ENCODE measurements around the gene TTC8. TPM values are rescaled to one million over a fixed set of nuclear protein-coding genes. Genes with fewer than 3 reads are reported as not detected.
A peak's percentile ranks its signal among the peaks of the same experiment; 100 is the strongest.

The TTC8 gene
- total RNA-seq, result 11.9 and 15.5 TPM in 2 replicates
- polyA plus RNA-seq, result 16.3 and 17.9 TPM in 2 replicates
- polyA plus RNA-seq (2011; cell fraction: cytosol; rRNA removed), result 17.5 and 18.7 TPM in 2 replicates
- 40.8 and 41.1 TPM in 2 replicates for polyA plus RNA-seq (2011; cell fraction: nucleus; rRNA removed)
- 10.3 and 14.8 TPM in 2 replicates for polyA plus RNA-seq (2012)
- polyA minus RNA-seq, result 11.0 and 21.0 TPM in 2 replicates
- polyA minus RNA-seq (2011; cell fraction: cytosol; rRNA and poly(A)+ RNA removed), result 7.1 TPM
- polyA minus RNA-seq (2011; cell fraction: nucleus; rRNA and poly(A)+ RNA removed), result 11.6 and 12.6 TPM in 2 replicates
- percentile 63 among the genes with signal in this experiment for Bru-seq, nascent RNA
- percentile 52 among the genes with signal in this experiment for BruChase-seq, experiment 1, labeled RNA remaining after a 6-hour chase
- percentile 68 among the genes with signal in this experiment for BruChase-seq, experiment 2, labeled RNA remaining after a 2-hour chase
- long read RNA-seq, full-length matches to known transcripts, result 12 of 18 reads
- long read RNA-seq, partial matches to known transcripts, result 1 of 18 reads
- long read RNA-seq, other reads (novel, unspliced or antisense), result 5 of 18 reads

DNA sequence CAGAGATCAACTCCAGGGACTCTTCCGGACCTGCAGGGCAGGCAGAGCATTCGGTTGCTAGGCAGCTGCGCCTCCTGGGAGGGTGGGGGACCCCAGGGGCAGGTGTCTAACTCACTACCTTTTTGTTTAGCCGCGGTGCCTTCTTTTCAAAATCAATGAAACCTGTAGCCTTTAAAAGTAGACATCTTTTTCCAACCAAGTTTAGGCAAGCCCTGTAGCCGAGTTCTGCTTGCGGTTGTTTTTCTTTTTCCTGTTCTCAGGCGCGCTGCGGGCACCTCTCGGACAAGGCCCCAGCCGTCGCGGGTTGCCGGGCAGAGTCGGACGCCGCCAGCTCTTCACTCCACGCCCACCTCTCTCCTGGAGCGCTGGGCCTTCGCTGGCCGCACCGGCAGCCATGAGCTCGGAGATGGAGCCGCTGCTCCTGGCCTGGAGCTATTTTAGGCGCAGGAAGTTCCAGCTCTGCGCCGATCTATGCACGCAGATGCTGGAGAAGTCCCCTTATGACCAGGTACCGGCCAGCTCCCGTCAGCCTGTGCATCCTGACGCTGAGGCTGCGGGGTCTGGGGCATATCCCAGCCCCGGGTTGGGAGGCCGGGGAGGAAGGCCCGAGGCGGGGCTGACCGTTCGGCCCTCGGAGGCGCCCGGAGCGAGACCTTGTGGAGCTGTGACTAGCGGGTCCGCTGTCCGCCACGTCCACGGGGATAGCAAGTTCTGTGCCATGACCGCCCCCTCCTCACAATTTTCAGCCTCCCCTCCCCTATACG is at the start of gene TTC8:
Gene TTC8 (plus strand): TSS at position 338 of the 764 bp plus-strand sequence. CDS start 57 bp downstream, at position 395.
- ChIA-PET POLR2A (interaction anchor here (0.9 to 1.4 kb wide), 4 partner anchors 14 to 54 kb away, joined by 3 read pairs; no protein-coding TSS in a partner anchor), CTCF (interaction anchor here (0.9 to 6.0 kb wide), 10 partner anchors 10 to 202 kb away, joined by 3 to 27 read pairs (median 4); no protein-coding TSS in a partner anchor)
- Histone ChIP-seq H3K9me3 (replicated peaks; ENCODE audit: control insufficient read depth, insufficient read depth, low read length) (no peaks in the 10 kb centered on the region), H3K9me1 (replicated peaks; ENCODE audit: control insufficient read depth, extremely low read depth, insufficient read depth, low read length) (no peaks in the 10 kb centered on the region), H3K4me3 (replicated peaks in 1 of 3; ENCODE audit: insufficient read depth in 1 of 3, low read depth in 1 of 3, low read length in 3 of 3) (peak within 1 kb of the TSS; percentile 22 to 82 (median 70)), H3K4me2 (ENCODE audit: insufficient read depth, low read length) (peak within 1 kb of the TSS; percentile 88), H3K27ac (ENCODE audit: insufficient read depth, low read depth, low read length) (peak within 1 kb of the TSS; percentile 88), H3K27me3 (ENCODE audit: control insufficient read depth in 2 of 2, insufficient read depth in 2 of 2, low read length in 2 of 2) (peaks cover 3 to 8% of the 10 kb centered on the region in 2 experiments), H3K36me3 (ENCODE audit: control insufficient read depth in 2 of 2, extremely low read depth in 1 of 2, insufficient read depth in 2 of 2, low read length in 2 of 2) (no peaks in the 10 kb centered on the region), H4K20me1 (replicated peaks; ENCODE audit: control insufficient read depth, extremely low read depth, insufficient read depth, low read length) (no peaks in the 10 kb centered on the region), H2AFZ (ENCODE audit: low read depth, low read length) (peak within 1 kb of the TSS; percentile 96), H3K9ac (replicated peaks; ENCODE audit: extremely low read depth, insufficient read depth, low read length) (peak within 1 kb of the TSS; percentile 88), H3K4me1 (ENCODE audit: control insufficient read depth, extremely low read depth, insufficient read depth, low read length) (peaks cover 6% of the 10 kb centered on the region), H3K79me2 (ENCODE audit: control insufficient read depth, insufficient read depth, low read length) (no peaks in the 10 kb centered on the region)
- BruUV-seq (replicated peaks), result TSS peak; percentile 71
- FAIRE-seq (peak; percentile 97), DNase-seq (ENCODE audit: low read depth, low spot score) (peak; percentile 92)
- TF ChIP-seq POLR2A (IDR thresholded peaks at IDR 0.05; ENCODE audit: low read depth, low read length), result peak; percentile 96
- TF ChIP-seq, protein P1, sequence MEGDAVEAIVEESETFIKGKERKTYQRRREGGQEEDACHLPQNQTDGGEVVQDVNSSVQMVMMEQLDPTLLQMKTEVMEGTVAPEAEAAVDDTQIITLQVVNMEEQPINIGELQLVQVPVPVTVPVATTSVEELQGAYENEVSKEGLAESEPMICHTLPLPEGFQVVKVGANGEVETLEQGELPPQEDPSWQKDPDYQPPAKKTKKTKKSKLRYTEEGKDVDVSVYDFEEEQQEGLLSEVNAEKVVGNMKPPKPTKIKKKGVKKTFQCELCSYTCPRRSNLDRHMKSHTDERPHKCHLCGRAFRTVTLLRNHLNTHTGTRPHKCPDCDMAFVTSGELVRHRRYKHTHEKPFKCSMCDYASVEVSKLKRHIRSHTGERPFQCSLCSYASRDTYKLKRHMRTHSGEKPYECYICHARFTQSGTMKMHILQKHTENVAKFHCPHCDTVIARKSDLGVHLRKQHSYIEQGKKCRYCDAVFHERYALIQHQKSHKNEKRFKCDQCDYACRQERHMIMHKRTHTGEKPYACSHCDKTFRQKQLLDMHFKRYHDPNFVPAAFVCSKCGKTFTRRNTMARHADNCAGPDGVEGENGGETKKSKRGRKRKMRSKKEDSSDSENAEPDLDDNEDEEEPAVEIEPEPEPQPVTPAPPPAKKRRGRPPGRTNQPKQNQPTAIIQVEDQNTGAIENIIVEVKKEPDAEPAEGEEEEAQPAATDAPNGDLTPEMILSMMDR (IDR thresholded peaks at IDR 0.05; ENCODE audit: extremely low read depth in 1 of 2, insufficient read depth in 1 of 2, low read depth in 1 of 2, low read length in 2 of 2), result no peak
- peak; percentile 92 for TF ChIP-seq POLR2AphosphoS5 (IDR thresholded peaks at IDR 0.05; ENCODE audit: insufficient read depth, low read depth, low read length)
- intact Hi-C loops (cut with micrococcal nuclease) (loop anchor here (1.0 kb wide), 4 partner anchors 32 to 1130 kb away; partner anchors contain the start of genes EFCAB11, EML5 and GALC), dilution Hi-C loops (cut with MboI; ENCODE audit: extremely low pct_ligation_motif_present, low sequenced_read_pairs) (no loop called here)
